Thoracic aorta (tissue), 2 donors: Measurements from ENCODE around the gene LNPEP. TPM values are rescaled to one million over a fixed set of nuclear protein-coding genes. Genes with fewer than 3 reads are reported as not detected.

Experiments
- ATAC-seq: fragments of 150-250 bp; one replicate; pipeline ENCODE4 v1.8.0; 2017; ENCODE audit warnings: low read depth; ENCODE audit not compliant: insufficient number of reproducible peaks, low FRiP score
- DNase-seq: peaks from one replicate; pipeline ENCODE4 v3.0.0-alpha.2; 2020; ENCODE audit warnings: low spot score
- H3K27ac ChIP-seq, 2 donors: fragments of 200-600 bp; sonication (generic); 1 replicate in 1 of 2; 2 replicates in 1 of 2; pipeline ENCODE4 v1.5.1; 2016; ENCODE audit warnings: mild to moderate bottlenecking in 2 of 2, moderate library complexity in 2 of 2
- H3K27me3 ChIP-seq: fragments of 200-600 bp; sonication (generic); replicated peaks from 2 replicates; pipeline ENCODE4 v1.6.0; 2016; ENCODE audit warnings: mild to moderate bottlenecking; ENCODE audit not compliant: insufficient read depth
- H3K36me3 ChIP-seq: fragments of 200-600 bp; sonication (generic); one replicate; pipeline ENCODE4 v1.5.1; 2016
- H3K4me1 ChIP-seq, 2 donors: fragments of 200-600 bp; sonication (generic); 1 replicate in 1 of 2; 2 replicates in 1 of 2; pipeline versions ENCODE4 v1.5.1 to v1.6.0; 2016; ENCODE audit warnings: low read depth in 2 of 2, mild to moderate bottlenecking in 1 of 2; ENCODE audit not compliant: control insufficient read depth in 1 of 2
- H3K4me3 ChIP-seq: fragments of 200-600 bp; sonication (generic); 2 replicates; pipeline ENCODE4 v1.5.1; 2016; ENCODE audit warnings: mild to moderate bottlenecking
- H3K9me3 ChIP-seq: fragments of 200-600 bp; sonication (generic); 2 replicates; pipeline ENCODE4 v1.5.1; 2016
- CTCF ChIP-seq: fragments of 200-600 bp; sonication (generic); IDR thresholded peaks from one replicate; pipeline ENCODE4 v1.5.1; 2019; ENCODE audit warnings: antibody characterized with exemption
- total RNA-seq, 2 donors: library from RNA; depleted of rRNA; stranded (reverse); fragments of >200 nt; gene quantifications; one replicate each; pipeline versions ENCODE4 v1.1.0 to v1.2.3, GENCODE V29; 2016

Gene LNPEP
- total RNA-seq, 2 donors from 2014 or later = 55.0 to 74.6 TPM

GRCh38 chr5:96975656-96976055 is 39.8 kb downstream of the LNPEP start:
- Histone ChIP-seq H3K4me3 (no peak overlapping the region), H3K36me3 (peaks cover 15% of the 10 kb centered on the region), H3K27ac (no peak overlapping the region), H3K9me3 (no peaks in the 10 kb centered on the region), H3K27me3 (no peaks in the 10 kb centered on the region), H3K4me1 (peaks cover 10 to 26% of the 10 kb centered on the region in 2 donors)
- TF ChIP-seq CTCF = no peak
- DNase-seq (no peak), ATAC-seq (no peak)

- DNase-seq = no peak
- Histone ChIP-seq H3K27me3 (no peaks in the 10 kb centered on the region), H3K36me3 (peaks cover 15% of the 10 kb centered on the region), H3K9me3 (no peaks in the 10 kb centered on the region), H3K4me3 (no peak overlapping the region), H3K27ac (no peak overlapping the region), H3K4me1 (peaks cover 10 to 20% of the 10 kb centered on the region in 2 donors)
- no peak for TF ChIP-seq CTCF
- no peak for ATAC-seq
Observed at GRCh38 chr5:96977228-96977627, 41.3 kb downstream of the LNPEP start.

DNA sequence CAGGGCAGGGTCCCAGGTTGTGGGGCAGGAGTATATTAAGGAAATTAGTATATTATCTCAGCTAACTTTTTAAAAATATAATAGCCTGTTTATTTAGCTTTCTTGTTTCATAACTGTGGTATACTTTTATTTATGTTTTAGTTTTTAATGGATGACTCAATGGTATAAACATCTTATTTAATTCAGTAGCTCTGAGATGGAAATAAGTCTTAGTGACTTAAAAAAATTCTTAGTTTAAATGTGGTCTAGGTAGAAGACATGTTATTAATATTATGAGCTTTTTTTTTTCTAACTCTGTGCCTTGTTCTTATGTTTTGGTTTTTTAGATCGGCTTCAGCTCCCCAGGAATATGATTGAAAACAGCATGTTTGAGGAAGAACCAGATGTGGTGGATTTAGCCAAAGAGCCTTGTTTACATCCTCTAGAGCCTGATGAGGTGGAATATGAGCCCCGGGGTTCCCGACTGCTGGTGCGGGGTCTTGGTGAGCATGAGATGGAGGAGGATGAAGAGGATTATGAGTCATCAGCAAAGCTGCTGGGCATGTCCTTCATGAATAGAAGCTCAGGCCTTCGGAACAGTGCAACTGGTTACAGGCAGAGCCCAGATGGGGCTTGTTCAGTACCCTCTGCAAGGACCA is 43.1 kb downstream of the LNPEP start:
- no peak overlapping the region for H3K4me3 ChIP-seq
- TF ChIP-seq CTCF = no peak
- peaks cover 10 to 13% of the 10 kb centered on the region in 2 donors for H3K4me1 ChIP-seq
- no peak for DNase-seq
- ATAC-seq = no peak
- no peaks in the 10 kb centered on the region for H3K9me3 ChIP-seq
- peaks cover 21% of the 10 kb centered on the region for H3K36me3 ChIP-seq
- H3K27ac ChIP-seq = no peak overlapping the region
- H3K27me3 ChIP-seq = no peaks in the 10 kb centered on the region

- Histone ChIP-seq H3K4me1 (no peaks in the 10 kb centered on the region), H3K27me3 (no peaks in the 10 kb centered on the region), H3K27ac (no peak overlapping the region), H3K36me3 (peaks cover 20% of the 10 kb centered on the region), H3K9me3 (no peaks in the 10 kb centered on the region), H3K4me3 (no peak overlapping the region)
- no peak for ATAC-seq
- TF ChIP-seq CTCF = no peak
- DNase-seq = no peak
Observed at GRCh38 chr5:96984506-96985192, 48.8 kb downstream of the LNPEP start.

GRCh38 chr5:96986450-96986849 is 50.6 kb downstream of the LNPEP start:
- H3K4me3 ChIP-seq = no peak overlapping the region
- no peaks in the 10 kb centered on the region for H3K4me1 ChIP-seq
- H3K27me3 ChIP-seq = no peaks in the 10 kb centered on the region
- ATAC-seq (no peak), DNase-seq (no peak)
- no peak overlapping the region for H3K27ac ChIP-seq
- TF ChIP-seq CTCF = no peak
- peaks cover 16% of the 10 kb centered on the region for H3K36me3 ChIP-seq
- no peaks in the 10 kb centered on the region for H3K9me3 ChIP-seq
